H1 (cell line): Measurements from ENCODE around the gene INPP4B. TPM values are rescaled to one million over a fixed set of nuclear protein-coding genes. Genes with fewer than 3 reads are reported as not detected.

Experiments
- CTCF ChIA-PET: fragments of 300-600 bp; sonication (Branson Sonifier 250); formaldehyde crosslinking; loops from one replicate; lab custom pipeline; 2021; ENCODE audit not compliant: partially characterized antibody; lab: Charles Lee
- POLR2A ChIA-PET: fragments of 300-600 bp; sonication (Branson Sonifier 250); formaldehyde crosslinking; loops from one replicate; lab custom pipeline; 2021; ENCODE audit warnings: inconsistent platforms; ENCODE audit not compliant: partially characterized antibody; lab: Charles Lee
- DNase-seq, 2 experiments: peaks; one replicate each; pipeline versions ENCODE4 v3.0.0 to v3.0.0-alpha.2; 2010 to 2022; ENCODE audit warnings: low spot score in 2 of 2, low read depth in 1 of 2, mixed read lengths in 1 of 2
- FAIRE-seq: peaks from 2 replicates; lab custom pipeline; 2011; peaks lifted over from hg19 to GRCh38; lab: Jason Lieb, UNC
- H2AFZ ChIP-seq: 2 replicates; pipeline ENCODE4 v1.8.1; 2012; ENCODE audit warnings: low read length, inconsistent platforms
- H2AK5ac ChIP-seq: 2 replicates; pipeline ENCODE4 v1.6.1; 2013; ENCODE audit warnings: low read depth, low read length
- H2BK120ac ChIP-seq: replicated peaks from 2 replicates; pipeline ENCODE3; 2013; ENCODE audit warnings: low read depth, low read length, inconsistent platforms
- H2BK12ac ChIP-seq: 2 replicates; pipeline ENCODE4 v1.6.1; 2013; ENCODE audit warnings: low read depth, low read length
- H2BK15ac ChIP-seq: 2 replicates; pipeline ENCODE4 v1.6.1; 2013; ENCODE audit warnings: low read length
- H2BK20ac ChIP-seq: 2 replicates; pipeline ENCODE4 v1.6.1; 2013; ENCODE audit warnings: low read length
- H2BK5ac ChIP-seq: 2 replicates; pipeline ENCODE4 v1.6.1; 2013; ENCODE audit warnings: low read depth, low read length
- H3K14ac ChIP-seq: 2 replicates; pipeline ENCODE4 v1.6.1; 2013; ENCODE audit warnings: inconsistent platforms; ENCODE audit not compliant: insufficient read length
- H3K18ac ChIP-seq: 2 replicates; pipeline ENCODE4 v1.6.1; 2013; ENCODE audit warnings: low read length; ENCODE audit errors: extremely low read depth
- H3K23ac ChIP-seq: 2 replicates; pipeline ENCODE4 v1.6.1; 2013; ENCODE audit warnings: inconsistent platforms; ENCODE audit not compliant: insufficient read length
- H3K23me2 ChIP-seq: 2 replicates; pipeline ENCODE4 v1.6.1; 2013; ENCODE audit warnings: low read depth, low read length
- H3K27ac ChIP-seq: 2 replicates; pipeline ENCODE4 v1.6.1; 2011; ENCODE audit warnings: low read depth, low read length, inconsistent platforms
- H3K27me3 ChIP-seq, 4 experiments: replicated peaks in 1 of 4; 1 replicate in 1 of 4; 2 replicates in 3 of 4; pipeline versions ENCODE4 v1.6.1 to v1.8.1; 2011 to 2013; ENCODE audit warnings: low read length in 3 of 4, mild to moderate bottlenecking in 3 of 4, inconsistent platforms in 2 of 4, mixed read lengths in 2 of 4, moderate library complexity in 1 of 4; ENCODE audit not compliant: control insufficient read depth in 3 of 4, insufficient read depth in 3 of 4; ENCODE audit errors: extremely low read depth in 1 of 4
- H3K36me3 ChIP-seq, 4 experiments: 2 replicates each; pipeline versions ENCODE4 v1.6.1 to v1.8.1; 2011 to 2013; ENCODE audit warnings: mild to moderate bottlenecking in 4 of 4, low read length in 3 of 4, moderate library complexity in 2 of 4, control low read depth in 1 of 4, inconsistent platforms in 1 of 4; ENCODE audit not compliant: insufficient read depth in 4 of 4, control insufficient read depth in 2 of 4
- H3K4ac ChIP-seq: replicated peaks from 2 replicates; pipeline ENCODE3; 2013; ENCODE audit warnings: low read length, low read depth, mixed read lengths, inconsistent platforms; ENCODE audit not compliant: insufficient read length
- H3K4me1 ChIP-seq, 4 experiments: replicated peaks in 1 of 4; 1 replicate in 1 of 4; 2 replicates in 3 of 4; pipeline versions ENCODE4 v1.6.1 to v1.8.1; 2011 to 2013; ENCODE audit warnings: low read length in 3 of 4, inconsistent platforms in 2 of 4, mixed read lengths in 1 of 4; ENCODE audit not compliant: insufficient read depth in 4 of 4, control insufficient read depth in 3 of 4
- H3K4me2 ChIP-seq, 2 experiments: 2 replicates each; pipeline versions ENCODE4 v1.6.1 to v1.8.1; 2011 to 2013; ENCODE audit warnings: low read depth in 2 of 2, low read length in 2 of 2, control low read depth in 1 of 2, inconsistent platforms in 1 of 2, mild to moderate bottlenecking in 1 of 2; ENCODE audit not compliant: insufficient read depth in 1 of 2
- H3K4me3 ChIP-seq, 4 experiments: fragments of 200-600, 300-600 bp in 1 of 4; sonication (generic), shearing (Covaris generic), sonication (Bioruptor Twin) in 1 of 4; 2 replicates each; pipeline versions ENCODE4 v1.5.1 to v1.8.1; 2011 to 2016; ENCODE audit warnings: low read length in 4 of 4, low read depth in 3 of 4, control low read depth in 2 of 4, inconsistent platforms in 2 of 4, mild to moderate bottlenecking in 2 of 4, mixed read lengths in 1 of 4, moderate library complexity in 1 of 4; ENCODE audit not compliant: insufficient read depth in 2 of 4; ENCODE audit errors: extremely low read depth in 1 of 4
- H3K56ac ChIP-seq: replicated peaks from 2 replicates; pipeline ENCODE3; 2013; ENCODE audit warnings: low read depth, mild to moderate bottlenecking, mixed read lengths, low read length, inconsistent platforms; ENCODE audit not compliant: insufficient read length
- H3K79me1 ChIP-seq: 2 replicates; pipeline ENCODE4 v1.6.1; 2013; ENCODE audit warnings: low read depth, low read length, control low read depth
- H3K79me2 ChIP-seq, 2 experiments: 2 replicates each; pipeline versions ENCODE4 v1.6.1 to v1.8.1; 2012 to 2013; ENCODE audit warnings: low read length in 2 of 2, mild to moderate bottlenecking in 2 of 2, inconsistent platforms in 1 of 2; ENCODE audit not compliant: insufficient read depth in 2 of 2, control insufficient read depth in 1 of 2
- H3K9ac ChIP-seq, 4 experiments: replicated peaks in 1 of 4; 1 replicate in 1 of 4; 2 replicates in 3 of 4; pipeline versions ENCODE4 v1.6.1 to v1.8.1; 2011 to 2013; ENCODE audit warnings: low read depth in 3 of 4, low read length in 3 of 4, control low read depth in 2 of 4, mild to moderate bottlenecking in 2 of 4, moderate library complexity in 2 of 4, inconsistent platforms in 1 of 4; ENCODE audit errors: extremely low read depth in 1 of 4
- H3K9me3 ChIP-seq, 2 experiments: 2 replicates each; pipeline versions ENCODE4 v1.6.1 to v1.8.1; 2012 to 2013; ENCODE audit warnings: mild to moderate bottlenecking in 2 of 2, moderate library complexity in 2 of 2, control low read depth in 1 of 2, inconsistent platforms in 1 of 2, low read depth in 1 of 2, low read length in 1 of 2, mixed read lengths in 1 of 2; ENCODE audit not compliant: insufficient read depth in 2 of 2
- H4K20me1 ChIP-seq, 2 experiments: replicated peaks in 1 of 2; 2 replicates each; pipeline versions ENCODE3 to v1.8.1; 2011 to 2013; ENCODE audit warnings: inconsistent platforms in 2 of 2, low read length in 2 of 2, mild to moderate bottlenecking in 1 of 2; ENCODE audit not compliant: insufficient read depth in 2 of 2, control insufficient read depth in 1 of 2
- H4K5ac ChIP-seq: 2 replicates; pipeline ENCODE4 v1.6.1; 2013; ENCODE audit warnings: low read length, low read depth, mixed read lengths, inconsistent platforms; ENCODE audit not compliant: insufficient read length
- H4K8ac ChIP-seq: 2 replicates; pipeline ENCODE4 v1.8.0; 2013; ENCODE audit warnings: mild to moderate bottlenecking, moderate library complexity, low read length, inconsistent platforms; ENCODE audit not compliant: insufficient read depth; ENCODE audit errors: extremely low read depth
- H4K91ac ChIP-seq: replicated peaks from 2 replicates; pipeline ENCODE3; 2013; ENCODE audit warnings: low read length, mixed read lengths, inconsistent platforms; ENCODE audit not compliant: insufficient read length
- CBX5 ChIP-seq: fragments of 300-800, 300-1000 bp; sonication (generic); IDR thresholded peaks from 2 replicates; pipeline ENCODE4 v1.7.1; 2016; ENCODE audit warnings: antibody characterized with exemption, low read length, low read depth
- SP2 ChIP-seq: IDR thresholded peaks from 2 replicates; pipeline ENCODE4 v1.6.1; 2012; ENCODE audit warnings: mild to moderate bottlenecking, low read length, inconsistent platforms
- TEAD4 ChIP-seq: IDR thresholded peaks from 2 replicates; pipeline ENCODE4 v1.6.1; 2012; ENCODE audit warnings: low read depth, low read length, inconsistent platforms, mixed read lengths
- YY1 ChIP-seq: IDR thresholded peaks from 2 replicates; pipeline ENCODE4 v1.6.1; 2011; ENCODE audit warnings: low read depth, mild to moderate bottlenecking, low read length
- WGBS, 2 experiments: shearing (Covaris generic) in 1 of 2; methylation state at CpG; one replicate each; pipeline versions ENCODE4 v1.1.6 to v1.1.7; 2013 to 2015; ENCODE audit warnings: low lambda C conversion rate in 2 of 2, mixed read lengths in 2 of 2, inconsistent platforms in 1 of 2, low coverage in 1 of 2, missing lambda C conversion rate in 1 of 2; ENCODE audit not compliant: insufficient replicate concordance in 2 of 2, insufficient coverage in 1 of 2, insufficient read length in 1 of 2; ENCODE audit errors: extremely low coverage in 1 of 2, missing lambda C conversion rate in 1 of 2; 5-methylcytosine and 5-hydroxymethylcytosine counted together
- polyA plus RNA-seq, 7 experiments: library from polyadenylated mRNA; depleted of rRNA in 3 of 7; stranded (reverse) in 5 of 7; unstranded in 2 of 7; fragments of >200 nt in 5 of 7; fragments of 200-250 nt in 2 of 7; gene quantifications; 1 replicate in 5 of 7; 2 replicates in 1 of 7; 4 replicates in 1 of 7; pipeline versions ENCODE4 v1.2.1 to v1.2.3, GENCODE V29; 2011 to 2013; ENCODE audit warnings: missing spikeins in 2 of 7, mixed read lengths in 2 of 7
- total RNA-seq: library from RNA; stranded (reverse); fragmentation: NEBNext Ultra II Directional; extraction: Animal tissue kit (Norgen Biotek cat#: 25700); gene quantifications from 2 replicates; pipeline ENCODE4 v1.2.1, GENCODE V29; 2021

INPP4B gene
- total and polyA plus RNA-seq, 2 of the 8 experiments (the other 6 are each of a cell fraction or from before 2014, with no cell fraction given), result 0.11 to 0.54 TPM

DNA sequence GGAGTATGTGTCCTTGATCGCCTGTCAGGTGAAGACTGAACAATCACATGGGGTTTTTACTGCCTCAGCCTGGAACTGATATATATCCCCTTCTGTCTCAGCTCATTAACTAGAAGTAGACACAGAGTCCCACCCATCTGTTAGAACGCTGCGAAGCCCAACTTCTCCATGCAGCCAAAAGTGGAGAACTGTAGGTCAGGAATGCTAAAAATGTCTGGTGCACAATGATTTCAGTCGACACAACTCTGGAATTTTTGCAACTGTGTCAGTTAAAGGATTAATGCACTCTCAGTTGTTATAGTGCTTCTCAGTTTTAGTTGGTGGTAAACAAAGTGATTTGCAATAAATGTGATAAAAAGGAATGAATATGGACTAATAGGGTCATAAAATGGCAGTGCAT lies 287.2 kb downstream of the INPP4B start:
- H3K23me2 ChIP-seq, result no peaks in the 10 kb centered on the region
- no peak overlapping the region for H3K18ac ChIP-seq
- H4K8ac ChIP-seq, result no peak overlapping the region
- no peaks in the 10 kb centered on the region for H3K27me3 ChIP-seq
- ChIA-PET POLR2A (no interaction called here), CTCF (interaction anchor here (0.6 to 1.4 kb wide), 3 partner anchors 8 to 1154 kb away, joined by 3 to 4 read pairs (median 3); no protein-coding TSS in a partner anchor)
- H3K79me1 ChIP-seq, result no peaks in the 10 kb centered on the region
- H2BK20ac ChIP-seq, result no peak overlapping the region
- no peak for FAIRE-seq
- H3K4me2 ChIP-seq, result no peak overlapping the region
- H2BK12ac ChIP-seq, result no peak overlapping the region
- H3K36me3 ChIP-seq, result no peaks in the 10 kb centered on the region
- no peak overlapping the region for H3K14ac ChIP-seq
- H2AK5ac ChIP-seq, result no peak overlapping the region
- H4K91ac ChIP-seq, result no peak overlapping the region
- no peak overlapping the region for H3K9ac ChIP-seq
- H2AFZ ChIP-seq, result no peak overlapping the region
- no peak overlapping the region for H3K56ac ChIP-seq
- H2BK5ac ChIP-seq, result no peak overlapping the region
- no peak overlapping the region for H4K5ac ChIP-seq
- H3K79me2 ChIP-seq, result no peaks in the 10 kb centered on the region
- H3K4me3 ChIP-seq, result no peak overlapping the region
- no peak overlapping the region for H3K23ac ChIP-seq
- no peak overlapping the region for H3K4ac ChIP-seq
- H2BK120ac ChIP-seq, result no peak overlapping the region
- no peaks in the 10 kb centered on the region for H3K9me3 ChIP-seq
- H4K20me1 ChIP-seq, result no peaks in the 10 kb centered on the region
- H3K4me1 ChIP-seq, result no peaks in the 10 kb centered on the region
- no peak overlapping the region for H2BK15ac ChIP-seq
- WGBS, 2 experiments, result 93% methylated on average over 4 of the region's 4 CpGs; no CpG with 5 or more reads in 1 of the 2 experiments
- TF ChIP-seq TEAD4 (peak; percentile 43), CBX5 (no peak), SP2 (no peak), YY1 (no peak)
- no peak for DNase-seq
- no peak overlapping the region for H3K27ac ChIP-seq
